ENCODE data around the gene EBLN2. TPM values are rescaled to one million over a fixed set of nuclear protein-coding genes. Genes with fewer than 3 reads are reported as not detected.

Gene EBLN2
- total and polyA plus RNA-seq, 9 donors = 1.1 to 16.4 (median 5.1) TPM

GRCh38 chr3:73098873-73099272, 37.4 kb downstream of the EBLN2 start:
- TF ChIP-seq EP300 (IDR thresholded peaks at IDR 0.05) = no peak
- no peak for TF ChIP-seq CTCF (IDR thresholded peaks at IDR 0.05)
- TF ChIP-seq POLR2A (IDR thresholded peaks at IDR 0.05) = no peak
- H3K4me3 ChIP-seq = no peak overlapping the region
- H3K9me3 ChIP-seq = no peaks in the 10 kb centered on the region
- no peaks in the 10 kb centered on the region for H3K27me3 ChIP-seq
- intact Hi-C loops (cut with DNase I) = loop anchor here in 1 of 4 donors (5.0 kb wide), 1 partner anchor 403 kb away; no protein-coding TSS in a partner anchor
- H3K27ac ChIP-seq = no peak overlapping the region
- no peaks in the 10 kb centered on the region for H3K36me3 ChIP-seq
- H3K4me1 ChIP-seq (ENCODE audit: insufficient read depth) = peaks cover 2% of the 10 kb centered on the region
- DNase-seq = no peak
- 86 to 97% (median 93%) methylated on average over 1 of the region's 1 CpG for WGBS, 3 donors

GRCh38 chr3:73100741-73101559, 39.5 kb downstream of the EBLN2 start:
- TF ChIP-seq CTCF (IDR thresholded peaks at IDR 0.05) (peak; percentile 63 to 94 (median 92)), POLR2A (IDR thresholded peaks at IDR 0.05) (no peak)
- Histone ChIP-seq H3K27me3 (no peaks in the 10 kb centered on the region), H3K36me3 (no peaks in the 10 kb centered on the region), H3K4me3 (no peak overlapping the region), H3K4me1 (ENCODE audit: insufficient read depth) (peaks cover 2% of the 10 kb centered on the region), H3K27ac (no peak overlapping the region), H3K9me3 (no peaks in the 10 kb centered on the region)
- peak; percentile 82 to 92 (median 84) for DNase-seq
- intact Hi-C loops (cut with DNase I) = loop anchor here (5.0 to 10.0 kb wide), 6 partner anchors 331 to 744 kb away; partner anchors contain the start of gene PDZRN3 (in 1 of the 4)
- WGBS, 3 donors = 18 to 21% (median 20%) methylated on average over 9 of the region's 9 CpGs

GRCh38 chr3:73101881-73102280, 40.4 kb downstream of the EBLN2 start:
- no peak overlapping the region for H3K27ac ChIP-seq
- intact Hi-C loops (cut with DNase I) = loop anchor here (5.0 to 10.0 kb wide), 6 partner anchors 330 to 743 kb away; partner anchors contain the start of gene PDZRN3 (in 1 of the 4)
- H3K27me3 ChIP-seq = no peaks in the 10 kb centered on the region
- TF ChIP-seq POLR2A (IDR thresholded peaks at IDR 0.05) (no peak), CTCF (IDR thresholded peaks at IDR 0.05) (no peak), EP300 (IDR thresholded peaks at IDR 0.05) (no peak)
- H3K4me1 ChIP-seq (ENCODE audit: insufficient read depth) = peaks cover 2% of the 10 kb centered on the region
- no peaks in the 10 kb centered on the region for H3K36me3 ChIP-seq
- 56 to 69% (median 63%) methylated on average over 2 of the region's 2 CpGs for WGBS, 3 donors
- no peak overlapping the region for H3K4me3 ChIP-seq
- H3K9me3 ChIP-seq = no peaks in the 10 kb centered on the region
- DNase-seq = no peak

GRCh38 chr3:73107215-73107614, 45.8 kb downstream of the EBLN2 start:
- Histone ChIP-seq H3K4me3 (no peak overlapping the region), H3K36me3 (no peaks in the 10 kb centered on the region), H3K9me3 (no peaks in the 10 kb centered on the region), H3K4me1 (ENCODE audit: insufficient read depth) (no peaks in the 10 kb centered on the region), H3K27ac (no peak overlapping the region), H3K27me3 (no peaks in the 10 kb centered on the region)
- no peak for DNase-seq
- intact Hi-C loops (cut with DNase I) = loop anchor here (10.0 kb wide), 3 partner anchors 328 to 738 kb away; partner anchors contain the start of gene PDZRN3 (in 1 of the 4)
- WGBS, 3 donors = 82 to 90% (median 84%) methylated on average over 3 of the region's 3 CpGs
- TF ChIP-seq POLR2A (IDR thresholded peaks at IDR 0.05) = no peak
- TF ChIP-seq EP300 (IDR thresholded peaks at IDR 0.05) = no peak
- TF ChIP-seq CTCF (IDR thresholded peaks at IDR 0.05) = no peak

All from ovary (tissue), 9 donors.